Measurements from ENCODE around the gene CNOT3. TPM values are rescaled to one million over a fixed set of nuclear protein-coding genes. Genes with fewer than 3 reads are reported as not detected.

The CNOT3 gene
- total and polyA plus RNA-seq, 9 donors: 8.3 to 51.1 (median 36.0) TPM

DNA sequence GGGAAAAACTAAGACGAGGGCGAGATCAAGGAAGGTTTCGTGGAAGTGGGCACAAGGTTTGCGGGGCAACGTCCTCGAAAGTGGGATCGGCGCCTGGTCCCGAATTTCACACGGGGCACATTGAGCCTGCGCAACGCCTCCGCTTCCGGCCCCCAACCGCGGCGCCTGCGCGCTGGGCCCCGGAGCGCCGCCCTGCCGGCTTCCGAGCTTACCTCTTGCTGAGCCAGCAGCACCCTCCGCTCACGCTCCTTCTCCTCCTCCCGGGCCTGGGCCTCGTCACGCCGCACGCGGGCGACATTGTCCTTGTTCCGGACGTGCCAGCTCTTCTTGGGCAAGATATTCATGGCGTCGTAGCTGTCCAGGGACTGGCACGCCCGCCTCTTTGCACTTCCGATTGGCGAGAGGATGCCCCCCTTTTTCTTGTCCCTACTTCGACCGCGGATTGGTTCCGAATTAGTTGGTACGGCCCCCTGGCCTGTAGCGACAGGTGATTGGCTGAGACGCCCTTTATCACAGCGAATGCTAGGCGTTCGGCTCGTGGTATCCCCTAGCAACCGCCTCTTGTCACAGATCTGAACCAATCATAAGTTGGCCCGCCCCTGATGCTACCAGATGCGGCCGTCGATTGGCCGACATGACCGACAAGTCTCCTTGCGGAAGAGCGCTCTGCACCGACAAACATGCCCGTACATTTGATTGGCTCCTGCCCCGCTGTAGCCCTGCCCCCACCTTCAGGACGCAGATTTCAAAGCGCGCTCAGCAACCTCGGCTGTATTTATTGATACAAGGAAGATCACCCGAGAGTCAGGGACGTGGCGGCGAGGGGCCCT lies 22.0 kb downstream of the CNOT3 start, which contains the start of gene LENG1:
Gene LENG1, minus strand, starts transcription at position 370 of the 830 bp plus-strand sequence. Its CDS starts 26 bp downstream, at position 344.
- Histone ChIP-seq H3K4me1 (ENCODE audit: control insufficient read depth, insufficient read depth, low read length) (peaks cover 32% of the 10 kb centered on the region), H3K27ac (ENCODE audit: low read length) (peak within 1 kb of the TSS; percentile 95), H3K27me3 (ENCODE audit: control insufficient read depth, insufficient read depth, low read length) (peaks cover 12% of the 10 kb centered on the region), H3K9me3 (replicated peaks; ENCODE audit: control insufficient read depth, low read depth, low read length) (no peaks in the 10 kb centered on the region), H3K36me3 (ENCODE audit: control insufficient read depth, insufficient read depth, low read length) (peaks cover 38% of the 10 kb centered on the region), H3K4me3 (ENCODE audit: low read length) (peak within 1 kb of the TSS; percentile 83)
- WGBS (ENCODE audit: insufficient coverage): under 1% methylated on average over 70 of the region's 72 CpGs
- DNase-seq: peak; percentile 100

DNA sequence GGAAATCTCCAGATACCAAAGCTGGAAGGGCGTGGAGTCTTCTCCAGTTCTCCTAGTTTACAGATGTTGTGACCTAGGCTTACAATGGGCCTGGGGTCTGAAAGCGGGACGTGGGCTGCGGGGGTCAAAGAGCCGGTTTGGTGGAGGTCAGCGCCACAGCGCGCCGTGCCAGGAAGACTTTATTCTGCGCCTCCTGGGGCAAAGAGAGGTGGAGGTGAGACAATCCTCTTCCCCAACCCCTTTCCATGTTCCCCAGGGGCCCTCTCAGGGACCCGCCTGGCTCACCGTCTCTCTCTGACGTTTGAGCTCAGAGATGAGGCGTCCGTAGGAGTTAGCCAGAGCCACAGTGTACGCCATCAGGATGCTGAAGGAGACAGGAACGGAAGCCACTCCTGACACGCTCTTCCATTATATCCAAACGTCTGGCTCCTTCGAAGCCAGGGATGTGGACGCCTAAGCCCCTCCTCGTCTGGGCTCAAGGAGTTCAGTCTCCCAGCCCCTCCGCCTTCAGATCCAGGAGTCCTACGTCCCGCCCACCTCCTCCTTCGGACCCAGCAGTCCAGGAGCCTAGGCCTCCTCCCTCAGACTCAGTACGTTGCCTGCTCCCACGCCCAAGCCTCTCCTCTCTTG lies 22.7 kb downstream of the CNOT3 start:
- Histone ChIP-seq H3K4me3 (ENCODE audit: low read length) (peak overlapping the region; percentile 64), H3K27ac (ENCODE audit: low read length) (peak overlapping the region; percentile 94), H3K9me3 (replicated peaks; ENCODE audit: control insufficient read depth, low read depth, low read length) (peaks cover 2% of the 10 kb centered on the region), H3K4me1 (ENCODE audit: control insufficient read depth, insufficient read depth, low read length) (peaks cover 32% of the 10 kb centered on the region), H3K36me3 (ENCODE audit: control insufficient read depth, insufficient read depth, low read length) (peaks cover 31% of the 10 kb centered on the region), H3K27me3 (ENCODE audit: control insufficient read depth, insufficient read depth, low read length) (peaks cover 19% of the 10 kb centered on the region)
- WGBS (ENCODE audit: insufficient coverage): 1% methylated on average over 19 of the region's 28 CpGs
- DNase-seq: peak; percentile 65

DNA sequence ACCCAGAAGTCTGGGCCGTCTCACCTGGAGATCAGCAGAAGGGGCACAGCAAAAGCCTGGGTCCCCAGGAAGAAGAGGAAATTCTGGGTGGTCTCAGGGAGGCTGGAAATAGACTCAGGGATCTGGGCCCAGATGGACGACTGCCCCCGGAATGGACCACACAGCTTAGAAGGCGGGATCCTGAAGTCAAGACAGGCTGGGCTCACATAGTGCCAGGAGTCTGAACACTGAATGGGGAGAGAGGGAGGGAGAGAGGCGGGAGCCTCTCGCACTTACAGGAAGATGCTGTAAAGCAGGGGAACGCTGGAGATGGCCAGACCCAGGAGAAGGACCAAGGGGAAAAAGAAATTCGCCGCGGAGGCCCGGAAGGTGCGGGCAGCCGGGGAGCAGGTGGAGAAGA lies 23.3 kb downstream of the CNOT3 start:
- Histone ChIP-seq H3K9me3 (replicated peaks; ENCODE audit: control insufficient read depth, low read depth, low read length) (peaks cover 2% of the 10 kb centered on the region), H3K4me1 (ENCODE audit: control insufficient read depth, insufficient read depth, low read length) (peaks cover 32% of the 10 kb centered on the region), H3K27me3 (ENCODE audit: control insufficient read depth, insufficient read depth, low read length) (peaks cover 20% of the 10 kb centered on the region), H3K4me3 (ENCODE audit: low read length) (no peak overlapping the region), H3K36me3 (ENCODE audit: control insufficient read depth, insufficient read depth, low read length) (peaks cover 26% of the 10 kb centered on the region), H3K27ac (ENCODE audit: low read length) (peak overlapping the region; percentile 94)
- peak; percentile 69 for DNase-seq
- WGBS (ENCODE audit: insufficient coverage): 33% methylated on average over 11 of the region's 13 CpGs

DNA sequence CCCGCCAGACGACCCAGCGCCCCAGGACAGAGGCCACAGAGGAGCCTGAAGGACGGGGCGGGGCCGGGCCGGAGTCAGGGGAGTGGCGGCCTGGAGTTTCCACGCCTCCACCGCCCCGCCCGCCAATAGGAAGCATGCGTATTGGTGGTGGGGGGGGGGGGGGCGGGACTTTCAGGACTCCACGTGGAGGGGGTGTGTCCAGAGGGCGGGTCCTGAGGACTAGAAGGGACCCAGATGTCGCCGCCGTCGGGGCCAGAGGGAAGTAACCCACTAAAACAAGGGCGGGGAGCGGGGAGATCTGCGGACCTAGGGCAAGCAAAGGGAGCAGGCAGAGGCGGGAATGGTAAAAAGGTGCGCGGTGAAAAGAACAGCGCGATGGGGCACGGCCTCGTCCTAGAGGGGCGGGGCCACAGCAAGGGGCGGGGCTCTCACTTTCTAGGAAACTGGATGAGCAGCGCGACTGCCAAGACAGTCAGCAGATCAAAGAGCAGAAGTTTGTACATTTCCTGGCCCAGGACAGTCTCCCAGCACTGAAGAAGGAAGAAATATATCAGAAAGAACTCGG lies 24.8 kb downstream of the CNOT3 start:
- H3K4me1 ChIP-seq (ENCODE audit: control insufficient read depth, insufficient read depth, low read length): peaks cover 32% of the 10 kb centered on the region
- peak overlapping the region; percentile 35 for H3K27ac ChIP-seq (ENCODE audit: low read length)
- peaks cover 20% of the 10 kb centered on the region for H3K27me3 ChIP-seq (ENCODE audit: control insufficient read depth, insufficient read depth, low read length)
- DNase-seq: peak; percentile 84
- peaks cover 2% of the 10 kb centered on the region for H3K9me3 ChIP-seq (replicated peaks; ENCODE audit: control insufficient read depth, low read depth, low read length)
- H3K36me3 ChIP-seq (ENCODE audit: control insufficient read depth, insufficient read depth, low read length): peaks cover 13% of the 10 kb centered on the region
- 3% methylated on average over 23 of the region's 35 CpGs for WGBS (ENCODE audit: insufficient coverage)
- peak overlapping the region; percentile 32 for H3K4me3 ChIP-seq (ENCODE audit: low read length)

DNA sequence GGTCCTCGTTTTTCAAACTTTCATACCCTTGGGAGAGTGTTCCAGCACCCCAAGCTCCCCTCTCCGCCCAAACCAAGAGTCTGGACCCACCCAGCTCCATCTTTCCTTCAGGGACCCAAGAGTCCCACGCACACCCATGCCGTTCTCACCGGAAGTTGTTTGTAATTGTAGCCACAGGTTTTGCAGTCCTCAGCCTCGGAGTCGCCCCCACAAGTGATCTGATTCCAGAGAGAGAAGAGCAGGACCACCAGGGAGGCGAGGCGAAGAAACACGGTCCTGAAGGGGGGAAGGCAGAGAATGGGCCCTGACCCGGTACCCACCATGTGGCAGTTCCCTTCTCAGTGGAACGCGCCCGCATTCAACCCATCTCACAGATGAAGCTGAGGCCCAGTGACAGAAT lies 25.3 kb downstream of the CNOT3 start:
- peak overlapping the region; percentile 35 for H3K27ac ChIP-seq (ENCODE audit: low read length)
- WGBS (ENCODE audit: insufficient coverage): 51% methylated on average over 8 of the region's 14 CpGs
- DNase-seq: no peak
- H3K27me3 ChIP-seq (ENCODE audit: control insufficient read depth, insufficient read depth, low read length): peaks cover 20% of the 10 kb centered on the region
- H3K36me3 ChIP-seq (ENCODE audit: control insufficient read depth, insufficient read depth, low read length): peaks cover 8% of the 10 kb centered on the region
- H3K4me1 ChIP-seq (ENCODE audit: control insufficient read depth, insufficient read depth, low read length): peaks cover 32% of the 10 kb centered on the region
- no peak overlapping the region for H3K4me3 ChIP-seq (ENCODE audit: low read length)
- H3K9me3 ChIP-seq (replicated peaks; ENCODE audit: control insufficient read depth, low read depth, low read length): peaks cover 2% of the 10 kb centered on the region

DNA sequence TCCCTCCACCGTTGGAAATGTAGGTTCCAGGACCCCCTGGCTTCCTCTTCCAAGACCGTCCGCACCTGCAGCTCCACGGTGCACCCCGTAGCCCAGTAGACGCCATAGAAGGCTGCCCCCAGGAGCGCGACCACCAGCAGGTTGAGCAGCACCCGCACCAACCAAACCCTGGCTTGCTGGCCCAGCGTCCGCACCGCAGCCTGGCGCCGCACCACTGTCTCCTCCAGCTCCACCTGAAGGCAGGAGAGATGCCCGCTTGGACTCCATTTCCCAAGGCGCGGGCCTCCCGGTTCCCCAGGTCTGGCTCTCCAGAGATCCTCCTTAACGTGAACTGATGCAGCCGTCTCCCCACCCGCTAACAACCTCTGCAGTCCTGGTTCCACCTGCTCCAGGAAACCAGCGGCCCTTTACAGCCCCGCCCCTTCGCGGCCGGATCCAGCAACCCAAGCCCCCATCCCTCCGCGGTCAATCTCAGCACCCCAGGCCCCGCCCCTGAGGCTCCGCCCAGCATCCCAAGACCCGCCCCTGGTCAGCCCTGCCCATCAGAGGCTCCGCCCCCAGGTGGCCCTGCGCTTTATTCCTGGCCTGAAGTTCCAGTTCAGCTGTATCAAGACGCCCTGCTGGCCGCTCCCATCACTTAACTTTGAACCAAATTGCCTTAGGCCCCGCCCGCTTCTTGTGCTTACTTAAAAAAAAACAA lies 27.0 kb downstream of the CNOT3 start:
- no peak overlapping the region for H3K4me3 ChIP-seq (ENCODE audit: low read length)
- no peak overlapping the region for H3K27ac ChIP-seq (ENCODE audit: low read length)
- peaks cover 20% of the 10 kb centered on the region for H3K27me3 ChIP-seq (ENCODE audit: control insufficient read depth, insufficient read depth, low read length)
- peaks cover 2% of the 10 kb centered on the region for H3K9me3 ChIP-seq (replicated peaks; ENCODE audit: control insufficient read depth, low read depth, low read length)
- H3K4me1 ChIP-seq (ENCODE audit: control insufficient read depth, insufficient read depth, low read length): peaks cover 24% of the 10 kb centered on the region
- WGBS (ENCODE audit: insufficient coverage): 4% methylated on average over 35 of the region's 37 CpGs
- DNase-seq: no peak
- H3K36me3 ChIP-seq (ENCODE audit: control insufficient read depth, insufficient read depth, low read length): no peaks in the 10 kb centered on the region

DNA sequence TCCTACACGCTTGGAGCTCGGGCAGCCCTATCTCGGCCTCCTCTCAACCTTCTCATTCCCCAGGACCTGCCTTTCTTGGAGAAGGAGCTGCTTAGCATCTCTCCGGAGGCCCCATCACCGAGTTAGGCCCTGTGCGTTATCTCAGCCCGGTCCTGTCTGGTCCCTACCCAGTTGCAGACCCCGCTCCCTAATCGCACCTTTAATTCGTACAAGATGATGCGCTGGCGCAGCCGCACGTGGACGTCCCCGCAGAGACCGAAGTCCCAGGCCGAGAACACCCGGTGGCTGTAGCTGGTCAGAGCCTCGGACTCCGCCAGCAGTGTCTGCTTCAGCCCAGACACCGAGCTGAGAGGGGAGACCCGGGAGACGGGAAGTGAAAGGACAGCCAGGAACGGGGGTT lies 27.7 kb downstream of the CNOT3 start:
- peaks cover 24% of the 10 kb centered on the region for H3K4me1 ChIP-seq (ENCODE audit: control insufficient read depth, insufficient read depth, low read length)
- peaks cover 20% of the 10 kb centered on the region for H3K27me3 ChIP-seq (ENCODE audit: control insufficient read depth, insufficient read depth, low read length)
- 87% methylated on average over 25 of the region's 25 CpGs for WGBS (ENCODE audit: insufficient coverage)
- H3K36me3 ChIP-seq (ENCODE audit: control insufficient read depth, insufficient read depth, low read length): no peaks in the 10 kb centered on the region
- H3K9me3 ChIP-seq (replicated peaks; ENCODE audit: control insufficient read depth, low read depth, low read length): peaks cover 2% of the 10 kb centered on the region
- DNase-seq: no peak
- no peak overlapping the region for H3K27ac ChIP-seq (ENCODE audit: low read length)
- H3K4me3 ChIP-seq (ENCODE audit: low read length): no peak overlapping the region

DNA sequence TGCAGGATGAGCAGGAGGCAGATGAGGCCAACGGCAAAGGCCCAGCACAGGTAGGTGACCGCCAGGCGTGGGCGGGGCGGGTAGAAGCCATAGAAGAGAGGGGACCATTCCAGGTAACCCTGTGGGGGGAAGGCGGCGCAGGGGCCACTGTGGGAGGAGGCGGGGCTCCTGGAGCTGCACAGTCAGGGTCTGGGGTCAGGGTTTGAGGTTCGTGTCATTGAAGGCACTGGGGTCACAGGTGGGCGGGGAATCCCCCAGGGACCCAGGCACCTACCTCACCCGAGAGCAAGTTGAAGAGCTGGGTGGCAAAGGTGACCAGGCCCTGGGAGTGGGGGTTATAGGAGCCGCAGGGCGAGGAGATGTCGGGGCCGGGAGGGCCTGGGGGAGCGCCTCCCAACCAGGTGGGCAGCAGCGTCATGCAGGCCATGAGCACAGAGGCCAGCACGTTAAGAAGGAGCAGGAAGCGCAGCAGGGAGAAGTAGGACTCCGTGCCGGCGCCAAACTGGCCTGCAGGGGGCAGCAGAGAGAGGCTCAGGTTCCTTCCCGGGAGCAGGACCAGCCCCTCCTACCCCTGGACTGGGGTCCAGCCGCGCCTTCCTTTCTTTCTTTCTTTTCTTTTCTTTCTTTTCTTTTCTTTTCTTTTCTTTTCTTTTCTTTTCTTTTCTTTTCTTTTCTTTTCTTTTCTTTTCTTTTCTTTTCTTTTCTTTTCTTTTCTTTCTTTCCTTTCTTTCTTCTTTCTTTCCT lies 30.8 kb downstream of the CNOT3 start:
- 29% methylated on average over 22 of the region's 25 CpGs for WGBS (ENCODE audit: insufficient coverage)
- peaks cover 8% of the 10 kb centered on the region for H3K4me1 ChIP-seq (ENCODE audit: control insufficient read depth, insufficient read depth, low read length)
- H3K9me3 ChIP-seq (replicated peaks; ENCODE audit: control insufficient read depth, low read depth, low read length): peaks cover 2% of the 10 kb centered on the region
- no peak overlapping the region for H3K4me3 ChIP-seq (ENCODE audit: low read length)
- H3K27ac ChIP-seq (ENCODE audit: low read length): no peak overlapping the region
- DNase-seq: peak; percentile 93
- peaks cover 19% of the 10 kb centered on the region for H3K27me3 ChIP-seq (ENCODE audit: control insufficient read depth, insufficient read depth, low read length)
- no peaks in the 10 kb centered on the region for H3K36me3 ChIP-seq (ENCODE audit: control insufficient read depth, insufficient read depth, low read length)

DNA sequence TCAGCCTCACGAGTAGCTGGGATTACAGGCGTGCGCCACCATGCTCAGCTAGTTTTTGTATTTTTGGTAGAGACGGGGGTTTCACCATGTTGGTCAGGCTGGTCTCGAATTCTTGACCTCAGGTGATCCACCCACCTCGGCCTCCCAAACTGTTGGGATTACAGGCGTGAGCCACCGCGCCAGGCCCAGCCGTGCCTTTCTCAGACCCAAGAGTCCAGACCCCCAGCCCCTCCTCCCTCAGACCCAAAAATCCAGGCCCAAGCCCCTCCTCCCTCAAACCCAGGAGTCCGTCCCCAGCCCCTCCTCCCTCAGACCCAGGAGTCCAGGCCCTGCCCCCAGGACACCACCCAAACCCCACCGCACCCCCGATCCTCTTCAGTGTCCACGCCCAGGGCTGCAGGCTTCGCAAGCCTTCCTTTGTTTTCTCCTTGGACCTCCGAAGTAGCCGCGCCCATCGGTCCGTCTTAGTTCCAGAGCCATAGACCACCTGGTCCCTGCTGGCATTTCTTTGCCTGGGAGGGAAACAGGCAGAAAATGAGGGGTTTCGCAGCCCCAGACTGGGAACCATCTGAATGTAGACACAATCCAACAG lies 31.7 kb downstream of the CNOT3 start:
- Histone ChIP-seq H3K36me3 (ENCODE audit: control insufficient read depth, insufficient read depth, low read length) (no peaks in the 10 kb centered on the region), H3K4me3 (ENCODE audit: low read length) (no peak overlapping the region), H3K4me1 (ENCODE audit: control insufficient read depth, insufficient read depth, low read length) (peaks cover 8% of the 10 kb centered on the region), H3K27me3 (ENCODE audit: control insufficient read depth, insufficient read depth, low read length) (peaks cover 17% of the 10 kb centered on the region), H3K9me3 (replicated peaks; ENCODE audit: control insufficient read depth, low read depth, low read length) (peaks cover 2% of the 10 kb centered on the region), H3K27ac (ENCODE audit: low read length) (no peak overlapping the region)
- no peak for DNase-seq
- WGBS (ENCODE audit: insufficient coverage): 86% methylated on average over 18 of the region's 21 CpGs
